HUES64 (cell line): ENCODE measurements around the gene ZFYVE28.
"Not testable (repeated sequence)": the region's sequence is repeated elsewhere in the genome, so short reads cannot be mapped to it uniquely, and the experiment has no call there.

Experiments used
- H3K27ac ChIP-seq: 2 replicates; pipeline ENCODE4 v1.7.0; 2013; ENCODE audit warnings: low read depth, low read length, inconsistent platforms
- H3K27me3 ChIP-seq: 2 replicates; pipeline ENCODE4 v1.6.1; 2013; ENCODE audit warnings: mild to moderate bottlenecking, low read length; ENCODE audit not compliant: insufficient read depth
- H3K36me3 ChIP-seq: 2 replicates; pipeline ENCODE4 v1.6.1; 2013; ENCODE audit warnings: mild to moderate bottlenecking, low read length; ENCODE audit not compliant: insufficient read depth
- H3K4me1 ChIP-seq: 2 replicates; pipeline ENCODE4 v1.6.1; 2013; ENCODE audit warnings: mild to moderate bottlenecking, low read length, moderate library complexity; ENCODE audit not compliant: insufficient read depth
- H3K4me3 ChIP-seq: 2 replicates; pipeline ENCODE4 v1.5.1; 2013; ENCODE audit warnings: mild to moderate bottlenecking, low read length, moderate library complexity
- H3K9ac ChIP-seq: 2 replicates; pipeline ENCODE4 v1.6.1; 2013; ENCODE audit warnings: mild to moderate bottlenecking, low read depth, low read length
- H3K9me3 ChIP-seq: 2 replicates; pipeline ENCODE4 v1.6.1; 2013; ENCODE audit warnings: low read depth, low read length; ENCODE audit not compliant: insufficient read depth
- whole genome bisulfite sequencing: fragments of 150-250, 120-280 bp; methylation state at CpG from one replicate; pipeline ENCODE4 v1.1.7; 2013; ENCODE audit warnings: missing lambda C conversion rate; 5-methylcytosine and 5-hydroxymethylcytosine counted together

The ZFYVE28 gene

DNA sequence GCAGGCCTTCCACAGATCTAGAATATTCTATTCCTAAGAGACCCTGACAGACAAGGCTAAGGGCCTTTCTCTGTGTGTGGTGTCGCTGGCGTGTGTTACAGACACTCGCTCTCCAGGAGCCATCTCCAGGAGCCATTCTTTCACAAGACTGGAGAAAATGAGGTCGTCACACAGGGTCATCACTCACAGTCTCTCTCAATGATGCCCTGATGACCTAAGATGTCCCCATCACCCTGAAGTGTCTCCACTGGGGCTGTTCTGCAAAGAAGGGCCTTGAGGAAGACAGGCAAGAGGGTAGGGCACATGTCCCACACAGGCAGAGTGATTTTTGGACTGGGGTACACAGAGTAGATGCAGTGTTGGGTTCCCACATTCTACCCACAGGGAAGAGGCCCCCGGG lies 34.7 kb downstream of the ZFYVE28 start:
- 95% methylated on average over 5 of the region's 5 CpGs for WGBS
- H3K27ac ChIP-seq: no peak overlapping the region
- H3K27me3 ChIP-seq: no peaks in the 10 kb centered on the region
- H3K4me3 ChIP-seq: no peak overlapping the region
- H3K9me3 ChIP-seq: no peaks in the 10 kb centered on the region
- no peak overlapping the region for H3K9ac ChIP-seq
- H3K4me1 ChIP-seq: peaks cover under 1% of the 10 kb centered on the region; the same call in 1 of the 2 replicates
- H3K36me3 ChIP-seq: no peaks in the 10 kb centered on the region

DNA sequence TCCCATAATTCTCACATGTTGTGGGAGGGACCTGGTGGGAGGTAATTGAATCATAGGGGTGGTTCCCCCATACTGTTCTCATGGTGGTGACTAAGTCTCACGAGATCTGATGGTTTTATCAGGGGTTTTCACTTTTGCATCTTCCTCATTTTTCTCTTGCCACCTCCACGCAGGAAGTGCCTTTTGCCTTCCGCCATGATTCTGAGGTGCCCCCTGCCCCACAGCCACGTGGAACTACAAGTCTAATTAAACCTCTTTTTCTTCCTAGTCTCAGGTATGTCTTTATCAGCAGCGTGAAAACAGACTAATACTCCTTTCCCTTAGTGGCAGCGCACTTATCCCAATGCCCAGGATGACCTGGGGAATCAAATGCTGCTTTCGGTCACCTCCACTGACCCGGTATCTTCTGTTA lies 35.2 kb downstream of the ZFYVE28 start:
- H3K36me3 ChIP-seq, H3K9ac ChIP-seq, H3K27ac ChIP-seq, H3K9me3 ChIP-seq, H3K27me3 ChIP-seq, H3K4me3 ChIP-seq, H3K4me1 ChIP-seq: not testable (repeated sequence)
- WGBS: 93% methylated on average over 8 of the region's 8 CpGs

DNA sequence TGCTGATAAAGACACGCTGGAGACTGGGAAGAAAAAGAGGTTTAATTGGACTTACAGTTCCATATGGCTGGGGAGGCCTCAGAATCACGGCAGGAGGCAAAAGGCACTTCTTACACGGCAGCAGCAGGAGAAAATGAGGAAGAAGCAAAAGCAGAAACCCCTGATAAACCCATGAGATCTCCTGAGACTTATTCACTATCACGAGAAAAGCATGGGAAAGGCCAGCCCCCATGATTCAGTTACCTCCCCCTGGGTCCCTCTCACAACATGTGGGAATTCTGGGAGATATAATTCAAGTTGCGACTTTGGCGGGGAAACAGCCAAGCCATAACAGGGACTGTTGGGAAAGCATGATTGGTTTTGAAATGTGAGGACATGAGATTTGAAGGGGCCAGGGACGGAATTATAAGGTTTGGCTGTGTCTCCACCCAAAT lies 35.7 kb downstream of the ZFYVE28 start:
- H3K9ac ChIP-seq, H3K4me3 ChIP-seq, H3K27me3 ChIP-seq, H3K27ac ChIP-seq, H3K36me3 ChIP-seq, H3K9me3 ChIP-seq, H3K4me1 ChIP-seq: not testable (repeated sequence)
- 85% methylated on average over 7 of the region's 7 CpGs for WGBS

DNA sequence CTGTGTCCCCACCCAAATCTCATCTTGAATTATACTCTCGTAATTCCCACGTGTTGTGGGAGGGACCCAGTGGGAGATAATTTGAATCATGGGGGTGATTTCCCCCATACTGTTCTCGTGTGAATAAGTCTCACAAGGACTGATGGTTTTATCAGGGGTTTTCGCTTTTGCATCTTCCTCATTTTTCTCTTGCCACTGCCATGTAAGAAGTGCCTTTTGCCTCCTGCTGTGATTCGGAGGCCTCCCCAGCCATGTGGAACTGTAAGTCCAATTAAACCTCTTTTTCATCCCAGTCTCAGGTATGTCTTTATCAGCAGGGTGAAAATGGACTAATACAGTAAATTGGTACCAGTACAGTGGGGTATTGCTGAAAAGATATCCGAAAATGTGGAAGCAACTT lies 37.9 kb downstream of the ZFYVE28 start:
- 83% methylated on average over 5 of the region's 6 CpGs for WGBS
- H3K27me3 ChIP-seq, H3K27ac ChIP-seq: not testable (repeated sequence)

DNA sequence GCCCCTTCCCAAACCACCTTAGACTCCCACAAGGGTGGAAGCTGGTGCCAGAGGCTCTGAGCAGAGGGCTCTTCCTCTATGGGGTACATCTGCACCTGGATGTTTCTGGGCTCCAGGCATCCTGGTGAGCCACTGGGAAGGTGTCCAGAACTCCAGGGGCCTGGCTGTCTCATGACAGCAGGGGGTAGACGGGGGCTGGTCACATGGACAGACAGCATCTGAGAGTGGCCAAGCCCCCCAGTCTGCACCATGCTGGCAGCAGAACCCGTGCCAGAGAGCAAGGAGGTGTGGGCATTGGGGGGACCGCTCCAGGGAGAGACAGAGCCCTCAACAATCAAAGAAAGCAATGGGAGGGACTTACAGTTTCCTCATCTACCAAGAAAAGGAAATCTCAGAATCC lies 39.5 kb downstream of the ZFYVE28 start:
- Histone ChIP-seq H3K9ac (no peak overlapping the region), H3K4me3 (no peak overlapping the region), H3K27me3 (no peaks in the 10 kb centered on the region), H3K36me3 (no peaks in the 10 kb centered on the region), H3K4me1 (no peaks in the 10 kb centered on the region), H3K9me3 (no peaks in the 10 kb centered on the region), H3K27ac (no peak overlapping the region)
- WGBS: 97% methylated on average over 3 of the region's 3 CpGs

More for the DNA sequence above, 37.9 kb downstream of the ZFYVE28 start:
- H3K9me3 ChIP-seq, H3K9ac ChIP-seq, H3K4me3 ChIP-seq, H3K4me1 ChIP-seq, H3K36me3 ChIP-seq: not testable (repeated sequence)

DNA sequence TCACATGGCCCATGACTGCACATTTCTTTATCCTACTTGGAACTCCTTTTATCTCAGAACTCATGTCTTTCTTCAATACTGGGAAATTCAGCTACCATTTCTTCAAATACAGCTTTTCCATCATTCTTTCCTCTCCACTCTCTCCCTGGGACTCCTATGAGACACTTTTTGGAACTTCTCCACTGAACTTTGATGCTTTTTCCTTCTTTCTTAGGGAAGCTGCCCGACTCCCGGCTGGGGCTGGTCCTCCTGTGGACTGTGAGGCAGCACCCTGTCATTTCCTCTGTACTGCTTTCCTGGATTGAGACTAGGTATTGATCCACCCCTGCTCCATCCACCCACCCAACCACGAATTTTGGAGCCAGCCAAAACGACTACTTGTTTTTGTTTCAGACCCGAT lies 40.0 kb downstream of the ZFYVE28 start:
- no peak overlapping the region for H3K4me3 ChIP-seq
- H3K27me3 ChIP-seq: no peaks in the 10 kb centered on the region
- WGBS: 84% methylated on average over 5 of the region's 5 CpGs
- no peak overlapping the region for H3K9ac ChIP-seq
- no peak overlapping the region for H3K27ac ChIP-seq
- no peaks in the 10 kb centered on the region for H3K9me3 ChIP-seq
- H3K36me3 ChIP-seq: no peaks in the 10 kb centered on the region
- no peaks in the 10 kb centered on the region for H3K4me1 ChIP-seq

DNA sequence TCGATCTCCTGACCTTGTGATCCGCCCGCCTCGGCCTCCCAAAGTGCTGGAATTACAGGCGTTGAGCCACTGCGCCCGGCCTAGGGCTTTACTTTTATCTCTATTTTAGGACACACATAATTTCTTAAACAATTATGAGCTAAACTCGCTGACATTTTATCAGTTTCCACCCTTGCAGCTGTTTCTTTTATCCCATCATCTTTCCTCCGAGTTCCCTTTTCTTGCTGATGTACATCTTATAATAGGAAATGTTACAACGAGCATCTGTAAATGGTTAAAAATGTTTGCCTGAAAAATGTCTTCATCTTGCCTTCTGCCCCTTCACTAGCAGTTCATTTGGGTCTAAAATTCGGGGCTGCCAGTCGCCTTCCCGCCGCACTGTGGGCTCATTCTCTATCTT lies 41.2 kb downstream of the ZFYVE28 start:
- H3K36me3 ChIP-seq: no peaks in the 10 kb centered on the region
- no peak overlapping the region for H3K4me3 ChIP-seq
- no peaks in the 10 kb centered on the region for H3K4me1 ChIP-seq
- no peaks in the 10 kb centered on the region for H3K27me3 ChIP-seq
- 90% methylated on average over 14 of the region's 14 CpGs for WGBS
- H3K27ac ChIP-seq: no peak overlapping the region
- H3K9ac ChIP-seq: no peak overlapping the region
- H3K9me3 ChIP-seq: no peaks in the 10 kb centered on the region

DNA sequence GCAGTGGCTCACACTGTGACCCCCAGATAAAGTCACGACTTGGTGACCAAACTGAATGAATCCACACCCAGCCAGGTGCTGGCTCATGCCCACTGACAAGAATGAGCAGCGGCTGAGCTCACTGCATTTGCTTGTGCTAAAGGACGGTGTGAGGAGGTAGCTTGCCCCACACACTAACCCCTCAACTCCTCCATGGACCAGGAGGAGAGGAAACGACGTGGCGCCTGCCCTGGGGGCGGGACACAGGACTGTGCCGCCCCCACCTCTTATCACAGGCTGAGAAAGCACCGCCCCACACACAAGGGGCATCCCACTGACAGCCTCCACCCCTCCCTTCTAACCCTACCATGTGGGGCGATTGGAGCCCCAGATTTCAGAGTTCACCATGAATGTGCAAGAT lies 43.0 kb downstream of the ZFYVE28 start:
- H3K9ac ChIP-seq: no peak overlapping the region
- H3K4me1 ChIP-seq: no peaks in the 10 kb centered on the region
- no peaks in the 10 kb centered on the region for H3K9me3 ChIP-seq
- 79% methylated on average over 10 of the region's 10 CpGs for WGBS
- no peaks in the 10 kb centered on the region for H3K36me3 ChIP-seq
- H3K27me3 ChIP-seq: no peaks in the 10 kb centered on the region
- H3K4me3 ChIP-seq: no peak overlapping the region
- no peak overlapping the region for H3K27ac ChIP-seq

DNA sequence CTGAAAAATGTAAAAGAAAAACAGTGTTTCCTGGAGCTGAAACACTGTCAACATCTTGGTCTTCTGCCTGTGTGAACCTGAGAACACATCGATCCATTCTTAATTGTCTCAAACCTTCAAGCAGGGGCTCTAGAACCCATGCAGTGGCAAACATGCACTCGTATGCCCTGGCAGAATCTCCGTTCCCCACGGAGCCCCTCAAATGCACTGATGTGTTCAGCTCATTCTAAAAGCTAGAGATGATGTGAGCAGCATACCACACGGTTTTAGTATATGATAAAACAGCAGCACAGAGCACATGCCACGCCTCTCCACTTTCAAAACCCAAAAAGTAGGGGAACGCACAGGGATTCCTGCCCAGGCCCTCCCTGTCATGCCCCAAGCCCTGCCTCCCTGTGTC lies 44.9 kb downstream of the ZFYVE28 start:
- no peaks in the 10 kb centered on the region for H3K36me3 ChIP-seq
- 90% methylated on average over 7 of the region's 7 CpGs for WGBS
- H3K27ac ChIP-seq: no peak overlapping the region
- no peaks in the 10 kb centered on the region for H3K27me3 ChIP-seq
- no peak overlapping the region for H3K4me3 ChIP-seq
- H3K9ac ChIP-seq: no peak overlapping the region
- no peaks in the 10 kb centered on the region for H3K9me3 ChIP-seq
- no peaks in the 10 kb centered on the region for H3K4me1 ChIP-seq

DNA sequence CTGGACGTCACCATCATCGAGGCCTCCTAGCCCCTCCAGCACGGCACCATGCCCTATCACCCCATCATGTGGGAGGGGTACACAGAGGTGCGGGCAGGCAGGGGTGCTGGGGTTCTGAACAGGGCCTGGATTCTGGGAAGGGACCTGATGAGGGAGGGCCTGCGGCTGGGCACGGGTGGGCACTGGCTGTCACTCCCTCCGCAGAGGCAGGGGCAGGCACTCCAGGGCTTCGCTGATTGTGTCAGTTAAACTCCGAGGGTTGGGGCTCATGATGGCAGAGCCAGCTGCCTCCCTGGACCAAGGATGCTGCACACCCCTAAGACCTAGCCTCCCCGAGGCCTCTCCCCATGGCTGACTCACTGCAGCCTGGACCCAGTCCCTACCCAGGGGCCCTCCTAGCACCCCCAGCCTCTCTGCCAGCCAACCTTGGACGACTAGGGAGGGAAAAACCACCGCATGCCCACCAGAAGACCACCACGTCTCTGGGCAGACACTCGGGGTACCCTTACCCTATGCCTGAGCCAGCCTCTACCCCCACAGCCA lies 45.9 kb downstream of the ZFYVE28 start:
- Histone ChIP-seq H3K27ac (no peak overlapping the region), H3K4me1 (no peaks in the 10 kb centered on the region), H3K9ac (no peak overlapping the region), H3K9me3 (no peaks in the 10 kb centered on the region), H3K27me3 (no peaks in the 10 kb centered on the region), H3K4me3 (no peak overlapping the region), H3K36me3 (no peaks in the 10 kb centered on the region)
- WGBS: 91% methylated on average over 14 of the region's 14 CpGs

DNA sequence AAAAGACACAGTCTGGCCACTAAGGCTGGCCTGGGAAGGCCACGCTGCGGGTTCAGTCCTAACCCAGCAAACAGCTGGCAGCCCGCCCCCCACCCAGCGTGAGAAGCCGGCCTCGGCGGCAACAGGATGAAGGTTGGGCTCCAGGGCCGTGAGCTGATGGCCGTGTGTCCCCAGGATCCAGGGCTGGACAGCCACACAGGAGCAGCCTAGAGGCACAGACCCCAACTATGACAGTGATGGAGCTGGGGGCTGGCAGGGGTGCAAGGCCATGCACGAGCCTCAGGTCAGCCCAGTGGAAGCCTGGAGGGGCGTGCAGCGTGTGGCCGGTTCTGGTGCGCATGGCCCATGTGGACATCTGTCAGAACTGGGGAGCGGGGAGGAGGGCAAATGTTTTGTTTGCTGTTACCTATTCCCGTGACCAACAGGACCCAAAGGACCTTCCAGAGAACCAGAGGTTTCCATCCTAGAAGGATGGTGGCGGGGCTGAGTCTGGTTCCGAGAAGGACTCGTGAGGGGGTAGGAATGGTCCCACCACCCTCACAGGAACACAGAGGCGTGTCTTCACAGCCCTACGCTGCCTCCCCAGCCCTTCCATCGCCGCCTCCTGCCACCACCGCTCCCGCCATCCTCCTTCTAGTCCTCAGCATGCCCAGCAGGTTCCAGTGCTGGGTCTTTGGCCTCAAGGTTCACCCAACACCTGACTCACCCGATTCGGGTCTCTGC lies 46.5 kb downstream of the ZFYVE28 start:
- H3K4me1 ChIP-seq: no peaks in the 10 kb centered on the region

More for the DNA sequence above, 46.5 kb downstream of the ZFYVE28 start:
- WGBS: 87% methylated on average over 27 of the region's 27 CpGs
- H3K9me3 ChIP-seq: no peaks in the 10 kb centered on the region
- H3K36me3 ChIP-seq: no peaks in the 10 kb centered on the region
- H3K4me3 ChIP-seq: no peak overlapping the region
- no peaks in the 10 kb centered on the region for H3K27me3 ChIP-seq
- no peak overlapping the region for H3K27ac ChIP-seq
- H3K9ac ChIP-seq: no peak overlapping the region
